Superior temporal gyrus (tissue), 1 donor: ENCODE measurements around the gene PTPN1.
"Not testable (repeated sequence)": the region's sequence is repeated elsewhere in the genome, so short reads cannot be mapped to it uniquely, and the experiment has no call there.

Source experiments
- DNase-seq: peaks from one replicate; pipeline ENCODE4 v3.0.0-alpha.2; 2016; ENCODE audit errors: extremely low spot score

Gene PTPN1

GRCh38 chr20:50608750-50609104 lies 98.5 kb downstream of the PTPN1 start:
- no peak for DNase-seq

GRCh38 chr20:50609438-50609989 lies 99.3 kb downstream of the PTPN1 start:
- no peak for DNase-seq

DNA sequence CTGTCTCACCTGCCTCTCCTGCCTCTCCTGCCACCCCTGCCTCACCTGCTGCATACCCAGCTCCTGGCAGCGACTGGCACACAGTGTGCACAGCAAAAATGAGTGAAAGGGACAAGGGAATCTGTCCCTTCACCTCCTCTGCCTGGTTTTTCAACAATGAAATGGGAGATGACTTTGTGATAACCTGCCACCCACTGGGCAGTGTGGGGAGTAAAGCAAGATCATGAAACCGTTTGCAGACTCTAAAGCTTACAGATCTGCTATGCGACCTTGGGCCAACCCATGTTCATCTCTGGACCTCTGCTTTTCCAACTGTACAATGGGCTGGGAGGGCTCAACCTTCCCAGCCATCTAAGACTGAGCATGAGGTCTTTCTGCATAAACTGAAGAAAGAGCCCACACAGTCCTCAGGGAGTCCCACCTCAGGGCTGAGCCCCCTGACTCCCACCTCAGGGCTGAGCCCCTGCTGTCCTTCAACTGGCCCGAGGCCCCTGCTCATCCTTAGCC lies 100.1 kb downstream of the PTPN1 start:
- DNase-seq = no peak

DNA sequence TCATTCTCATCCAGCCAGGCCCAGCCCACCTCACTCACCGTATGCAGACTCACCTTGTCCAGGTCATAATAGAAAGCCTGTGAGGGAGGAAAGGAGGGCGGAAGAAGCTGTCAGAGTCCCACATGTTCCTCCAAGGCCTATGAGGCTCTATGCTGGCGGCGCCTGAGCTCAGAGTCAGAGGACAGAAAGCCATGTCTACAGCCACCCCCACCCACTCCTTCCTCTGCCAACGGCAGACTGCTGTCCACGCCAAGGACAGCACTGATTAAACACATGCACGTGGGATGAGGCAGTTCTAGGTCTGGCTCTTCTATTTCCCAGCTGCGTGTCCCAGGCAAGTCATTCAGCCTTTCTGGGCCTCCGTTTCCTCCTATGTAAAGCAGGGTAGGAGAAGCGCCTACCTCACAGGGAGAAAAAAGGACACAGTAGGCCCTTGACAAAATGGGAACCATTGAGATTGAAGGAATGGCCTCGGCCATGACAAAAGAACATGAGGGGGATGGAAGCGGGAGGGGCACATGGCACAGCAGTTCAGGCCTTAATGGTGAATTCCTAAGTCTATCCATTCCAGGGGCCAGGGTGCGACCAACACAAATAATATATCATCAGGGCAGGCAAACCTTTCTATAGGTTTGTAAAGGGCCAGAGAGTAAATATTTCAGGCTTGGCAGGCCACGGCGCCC lies 101.1 kb downstream of the PTPN1 start:
- no peak for DNase-seq

GRCh38 chr20:50613438-50614169 lies 103.4 kb downstream of the PTPN1 start:
- no peak for DNase-seq

DNA sequence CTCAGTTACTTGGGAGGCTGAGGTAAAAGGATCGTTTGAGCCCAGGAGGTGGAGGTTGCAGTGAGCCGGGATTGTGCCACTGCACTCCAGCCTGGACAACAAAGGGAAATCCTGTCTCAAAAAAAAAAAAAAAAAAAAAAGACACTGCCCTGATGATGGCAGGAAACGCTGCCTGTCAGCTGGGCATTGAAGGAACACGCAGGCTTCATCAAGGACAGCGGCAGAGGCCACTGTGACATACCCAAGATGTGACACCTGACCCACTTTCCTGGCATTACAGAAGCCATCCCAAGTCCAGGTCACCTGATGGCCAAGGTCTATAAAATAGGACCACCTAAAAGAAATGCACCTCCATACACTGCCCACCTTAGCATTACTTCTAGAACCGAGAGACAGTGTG lies 105.2 kb downstream of the PTPN1 start:
- no peak for DNase-seq

- no peak for DNase-seq
Measured at GRCh38 chr20:50617022-50617421, 106.8 kb downstream of the PTPN1 start.

DNA sequence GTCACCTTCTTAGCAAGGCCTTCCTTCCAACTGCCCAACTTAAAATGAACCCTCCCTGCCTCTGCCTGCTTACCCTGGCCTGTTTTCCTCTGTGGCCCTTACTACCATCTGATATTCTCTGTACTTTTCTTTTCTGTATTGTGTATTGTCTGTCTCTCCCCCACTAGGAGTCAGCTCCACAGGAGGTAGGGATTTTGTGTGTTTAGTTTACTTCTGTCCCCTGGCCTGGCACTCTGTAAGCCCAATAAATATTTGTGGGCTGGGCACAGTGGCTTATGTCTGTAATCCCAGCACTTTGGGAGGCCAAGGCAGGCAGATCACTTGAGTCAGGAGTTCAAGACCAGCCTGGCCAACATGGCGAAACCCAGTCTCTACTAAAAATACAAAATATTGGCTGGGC lies 108.4 kb downstream of the PTPN1 start:
- DNase-seq = no peak

- not testable (repeated sequence) for DNase-seq
Measured at GRCh38 chr20:50620459-50620858, 110.3 kb downstream of the PTPN1 start.

GRCh38 chr20:50621068-50621665 lies 111.0 kb downstream of the PTPN1 start:
- no peak for DNase-seq

DNA sequence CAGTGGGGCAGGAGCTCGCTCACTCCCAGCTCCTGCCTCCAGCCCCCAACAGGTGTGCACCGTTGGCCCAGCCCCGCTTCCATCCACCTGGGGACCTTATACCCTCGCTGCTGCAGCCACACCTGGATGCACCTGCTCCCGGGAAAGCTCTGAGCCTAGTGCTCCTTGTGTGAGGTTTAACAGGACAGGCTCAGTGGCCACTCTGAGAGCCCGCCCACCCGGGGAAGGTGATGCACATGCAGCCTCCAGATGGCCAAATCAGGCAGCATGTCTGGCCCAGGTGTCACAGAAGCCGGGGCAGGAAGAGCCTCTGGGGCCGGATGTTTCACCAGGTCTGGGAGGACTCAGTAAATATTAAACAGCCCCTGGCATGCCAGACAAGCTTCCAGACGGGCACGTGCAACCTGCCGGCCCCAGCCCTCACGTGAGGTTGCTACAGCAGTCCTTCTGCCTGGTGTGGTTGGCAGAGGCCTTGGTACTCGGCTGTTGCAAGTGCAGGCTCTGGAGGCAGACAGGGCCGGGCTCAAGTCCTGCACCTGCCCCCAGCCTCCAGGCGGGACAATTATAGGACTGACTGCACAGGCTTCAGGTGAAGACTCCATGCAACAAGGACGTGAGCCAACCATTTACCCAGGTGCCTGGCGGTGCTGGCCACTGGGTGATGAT lies 114.3 kb downstream of the PTPN1 start:
- no peak for DNase-seq

GRCh38 chr20:50625986-50626677 lies 115.9 kb downstream of the PTPN1 start:
- no peak for DNase-seq

DNA sequence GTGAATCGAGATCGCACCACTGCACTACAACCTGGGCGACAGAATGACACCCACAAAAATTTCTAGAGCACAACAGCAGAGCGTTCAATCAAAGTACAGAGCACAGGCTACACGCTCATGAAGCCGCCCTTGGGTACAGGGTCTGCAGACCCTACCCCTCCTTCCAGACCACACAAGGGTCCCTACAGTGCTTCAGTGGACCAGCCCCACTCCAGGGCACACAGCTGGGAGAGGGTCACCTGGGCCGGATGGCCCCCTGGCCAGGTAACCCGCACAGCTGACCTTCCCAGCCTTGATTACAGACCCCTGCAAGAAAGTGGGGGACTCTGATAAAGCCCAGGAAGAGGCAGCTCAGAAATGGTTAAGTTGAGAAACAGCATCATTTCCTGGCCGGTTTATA lies 117.6 kb downstream of the PTPN1 start:
- DNase-seq = no peak

GRCh38 chr20:50628332-50628731 lies 118.1 kb downstream of the PTPN1 start:
- no peak for DNase-seq

- no peak for DNase-seq
Measured at GRCh38 chr20:50628853-50629669, 118.9 kb downstream of the PTPN1 start.

- DNase-seq = no peak
Measured at GRCh38 chr20:50629670-50630045, 119.5 kb downstream of the PTPN1 start.

- no peak for DNase-seq
Measured at GRCh38 chr20:50630578-50631263, 120.5 kb downstream of the PTPN1 start.

DNA sequence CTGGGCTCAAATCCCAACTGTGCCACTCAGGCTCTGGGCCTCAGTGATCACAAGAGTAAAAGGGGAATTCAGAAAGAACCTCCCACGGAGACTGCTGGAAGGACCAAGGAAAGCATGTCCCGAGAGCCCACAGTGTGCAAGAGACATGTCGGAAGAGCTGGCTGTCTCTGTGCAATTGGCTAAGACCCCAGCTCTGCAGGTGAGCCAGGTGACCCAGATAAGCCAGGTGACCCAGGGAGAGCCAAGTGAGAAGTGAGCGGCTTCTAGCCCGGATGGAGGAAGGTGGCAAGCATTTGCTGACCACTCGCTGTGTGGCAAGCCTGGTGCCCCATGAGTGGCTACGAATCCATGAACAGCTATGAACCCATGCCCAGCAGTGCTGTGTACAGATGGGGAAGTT lies 122.1 kb downstream of the PTPN1 start:
- DNase-seq = no peak

GRCh38 chr20:50632701-50633100 lies 122.5 kb downstream of the PTPN1 start:
- no peak for DNase-seq

GRCh38 chr20:50633361-50633760 lies 123.2 kb downstream of the PTPN1 start:
- DNase-seq = no peak
